K562 treated with DMSO at 1 percent for 24 hours (cell line): ENCODE results near the gene GPX6. TPM values are rescaled to one million over a fixed set of nuclear protein-coding genes. Genes with fewer than 3 reads are reported as not detected.

Experiments used
- total RNA-seq: library from RNA; unstranded; fragments of 300-600 nt; gene quantifications from 2 replicates; pipeline ENCODE4 v1.2.3, GENCODE V29; 2022; ENCODE audit warnings: low read depth; ENCODE audit not compliant: insufficient read depth

Gene GPX6
- not detected in 2 replicates for total RNA-seq

GRCh38 chr6:28515676-28516075 lies at the start of gene GPX6:
GPX6 (minus strand) TSS chr6:28515793; CDS start chr6:28515743, 50 bp downstream.

GRCh38 chr6:28525496-28526039 lies 10.0 kb upstream of the GPX6 start, which contains the start of gene GPX5:
GPX5 (plus strand) TSS chr6:28525881; CDS start chr6:28526014, 133 bp downstream.

Other genes starting within 250 kb of the GPX6 start
- 7.4 and 8.7 TPM in 2 replicates for gene ZSCAN26, start 248.7 kb downstream of the GPX6 start, total RNA-seq
- gene PGBD1, start 234.2 kb downstream of the GPX6 start, total RNA-seq, result 9.8 and 11.2 TPM in 2 replicates
- 7.6 and 8.8 TPM in 2 replicates for gene ZSCAN31, start 179.6 kb downstream of the GPX6 start, total RNA-seq
- 5.1 and 5.2 TPM in 2 replicates for gene ZKSCAN3, start 165.8 kb downstream of the GPX6 start, total RNA-seq
- gene ZSCAN12, start 116.0 kb downstream of the GPX6 start, total RNA-seq, result 4.6 and 5.1 TPM in 2 replicates
- 0.21 TPM in 1 of 2 replicates, not detected in the other for gene ZSCAN23, start 72.3 kb downstream of the GPX6 start, total RNA-seq
- gene GPX5, start 10.1 kb upstream of the GPX6 start, total RNA-seq, result 1.0 and 1.4 TPM in 2 replicates